EL (cell line): ENCODE results near the gene LEF1.

Experiments
- DNase-seq: peaks from one replicate; pipeline ENCODE4 v3.0.0-alpha.2; 2016

LEF1 gene

DNA sequence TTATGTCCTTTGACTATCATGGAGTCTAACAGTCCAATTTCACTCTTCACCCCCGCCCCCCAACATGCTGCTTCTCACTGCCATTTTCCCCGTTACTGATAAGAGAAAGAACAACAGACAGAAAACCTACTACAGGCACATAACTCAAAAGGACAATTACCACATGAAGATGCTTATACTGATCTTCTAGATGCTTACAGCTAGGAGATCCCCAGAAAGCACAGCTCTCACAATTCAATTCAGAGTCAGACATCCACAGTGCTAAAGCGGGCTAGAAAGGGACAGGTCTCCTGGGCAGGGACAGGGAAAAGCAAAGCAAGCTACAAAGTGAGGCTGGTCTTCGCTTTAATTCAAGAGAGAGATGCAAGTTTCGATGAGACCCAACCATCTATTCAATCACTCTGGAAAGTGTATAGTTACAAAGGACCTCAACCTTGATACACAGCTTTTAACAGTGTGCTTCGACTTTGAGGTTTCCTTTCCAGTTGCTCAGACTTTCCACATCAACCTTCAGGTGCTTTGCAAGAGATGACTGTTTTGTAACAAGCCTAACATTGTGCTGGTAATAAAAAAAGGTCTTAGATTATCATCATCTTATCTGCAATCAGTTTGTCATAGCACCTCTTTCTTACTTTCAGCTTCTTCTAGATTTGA lies 60.9 kb downstream of the LEF1 start:
- DNase-seq: no peak

DNA sequence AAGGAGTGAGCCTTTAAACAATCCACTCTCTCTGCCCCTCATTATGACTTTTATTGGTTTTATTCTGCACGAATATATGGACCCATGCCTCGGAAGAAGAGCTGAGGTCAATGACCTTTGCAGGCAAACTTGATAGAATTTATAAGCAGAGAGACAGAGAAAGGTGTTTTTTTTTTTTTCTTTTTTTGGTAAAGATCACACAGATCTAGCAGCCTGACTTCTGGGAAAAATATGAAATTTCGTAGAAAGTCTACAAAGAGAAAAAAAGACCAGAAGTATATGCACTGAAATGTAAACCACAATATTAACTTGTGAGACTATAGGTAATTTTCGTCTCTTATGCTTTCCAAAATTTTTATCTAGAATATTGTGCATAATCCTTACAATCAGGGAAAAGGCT lies 61.6 kb downstream of the LEF1 start:
- no peak for DNase-seq

DNA sequence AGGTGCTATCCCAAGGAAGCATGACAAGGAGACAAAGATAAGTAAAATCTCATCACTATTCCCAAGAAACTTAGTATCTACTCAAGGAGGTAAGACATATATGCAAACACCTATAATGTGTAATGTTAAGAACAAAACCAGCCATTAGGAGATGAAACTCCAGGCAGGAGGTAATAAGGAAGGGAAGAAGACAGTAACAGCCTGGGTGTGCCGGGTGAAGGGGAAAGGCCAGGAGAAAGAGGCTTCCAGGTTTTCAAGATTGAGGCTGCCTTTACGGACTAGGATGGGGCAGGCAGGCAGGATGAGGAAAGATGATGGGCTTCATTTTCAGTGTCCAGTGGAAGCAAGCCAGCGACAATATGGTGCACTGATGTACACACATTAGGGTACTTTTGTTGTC lies 62.5 kb downstream of the LEF1 start:
- DNase-seq: no peak

DNA sequence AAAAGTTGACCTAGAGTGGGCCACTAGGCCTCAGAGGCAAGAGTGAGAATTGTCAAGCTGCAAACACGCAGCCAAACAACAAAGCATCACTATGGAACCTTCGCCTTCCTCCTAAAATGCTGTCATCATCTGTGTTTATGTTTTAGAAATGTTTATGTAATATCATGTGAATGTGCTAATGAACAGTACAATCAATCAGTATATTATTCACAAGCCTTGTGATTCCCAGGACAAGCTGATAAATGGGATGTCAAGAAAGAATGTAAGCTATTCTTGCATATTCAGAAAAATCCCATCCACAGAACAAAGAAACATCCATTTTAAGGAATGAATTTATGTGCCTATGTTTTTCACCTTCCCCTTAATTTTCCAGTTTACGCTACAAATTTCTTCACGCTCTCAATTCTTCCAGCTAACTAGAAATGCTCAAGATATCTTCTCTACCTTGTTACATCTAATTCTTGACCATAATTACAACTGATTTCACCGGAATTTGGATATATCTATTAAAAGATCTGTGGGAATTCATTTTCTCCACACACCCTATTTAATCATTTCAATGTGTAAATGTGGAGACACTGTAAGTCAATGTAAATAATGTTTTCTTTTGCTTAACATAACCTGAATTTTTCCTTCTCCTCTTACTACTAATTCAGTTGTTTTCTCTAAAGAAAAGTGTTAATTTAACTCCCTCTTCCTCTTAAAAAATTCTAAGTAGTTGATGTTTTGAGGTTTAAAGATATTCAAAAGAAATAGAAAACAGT lies 65.5 kb downstream of the LEF1 start:
- DNase-seq: no peak

DNA sequence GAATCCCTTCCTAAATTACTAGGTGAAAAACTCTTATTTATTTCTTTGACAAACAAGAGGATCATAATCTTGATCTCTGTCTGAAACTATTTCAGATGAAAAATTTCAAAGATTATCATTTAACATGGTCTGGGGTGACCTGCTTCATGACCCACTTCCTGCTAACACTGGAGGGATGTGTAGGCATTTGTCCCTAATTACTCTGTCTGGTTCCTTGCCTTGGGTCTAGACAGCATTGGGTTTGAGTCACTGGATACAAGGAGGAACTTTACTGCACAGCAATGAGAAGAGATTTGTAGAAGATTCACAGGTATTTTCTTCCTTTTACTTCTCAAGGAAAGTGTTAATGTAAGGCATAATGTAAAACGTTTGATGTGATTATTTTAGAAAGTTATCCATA lies 67.9 kb downstream of the LEF1 start:
- no peak for DNase-seq

DNA sequence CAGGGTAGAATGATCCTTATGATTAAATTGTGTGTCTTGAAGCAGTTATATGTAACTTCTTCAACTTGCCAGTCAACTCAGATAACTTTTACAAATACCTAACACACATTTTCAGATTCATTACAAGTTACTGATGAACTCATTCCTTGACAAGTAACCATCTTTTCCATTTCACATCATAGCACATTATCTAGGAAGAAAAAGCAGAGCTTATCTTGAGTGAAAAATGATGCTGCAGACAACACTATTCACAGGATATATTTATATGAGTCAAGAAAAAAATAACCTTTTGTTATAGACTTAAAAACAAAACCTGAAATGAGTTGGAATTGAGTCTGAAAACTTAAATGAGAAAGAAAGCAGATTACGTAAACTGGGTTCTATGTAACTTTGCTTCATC lies 68.9 kb downstream of the LEF1 start:
- DNase-seq: no peak

DNA sequence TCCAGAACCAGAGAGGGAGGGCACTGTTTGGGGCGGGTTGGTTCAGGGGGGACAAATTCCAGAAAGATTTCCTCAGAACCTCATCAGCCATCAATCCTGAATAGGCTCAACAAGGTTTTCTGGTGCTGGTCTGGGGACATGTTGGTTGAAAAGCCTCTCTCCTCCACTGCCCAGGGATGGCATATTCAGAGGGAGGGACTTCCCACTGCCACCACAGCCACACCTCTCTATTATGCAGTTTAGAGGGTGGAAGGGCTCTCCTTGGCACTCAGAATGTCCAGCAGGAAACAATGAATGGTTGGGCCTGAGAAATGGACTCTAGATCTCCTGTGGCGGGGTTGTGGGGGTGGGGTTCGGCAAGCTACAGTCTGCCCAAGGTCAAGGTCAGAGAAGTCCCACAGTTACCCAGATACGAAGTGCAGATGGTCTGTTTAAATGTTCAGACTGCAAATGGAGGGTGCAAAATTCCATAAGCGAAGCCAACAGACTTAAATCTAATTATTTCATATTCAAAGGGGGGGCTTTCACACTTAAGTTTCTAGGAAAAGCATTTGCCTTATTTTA lies 70.7 kb downstream of the LEF1 start:
- no peak for DNase-seq

DNA sequence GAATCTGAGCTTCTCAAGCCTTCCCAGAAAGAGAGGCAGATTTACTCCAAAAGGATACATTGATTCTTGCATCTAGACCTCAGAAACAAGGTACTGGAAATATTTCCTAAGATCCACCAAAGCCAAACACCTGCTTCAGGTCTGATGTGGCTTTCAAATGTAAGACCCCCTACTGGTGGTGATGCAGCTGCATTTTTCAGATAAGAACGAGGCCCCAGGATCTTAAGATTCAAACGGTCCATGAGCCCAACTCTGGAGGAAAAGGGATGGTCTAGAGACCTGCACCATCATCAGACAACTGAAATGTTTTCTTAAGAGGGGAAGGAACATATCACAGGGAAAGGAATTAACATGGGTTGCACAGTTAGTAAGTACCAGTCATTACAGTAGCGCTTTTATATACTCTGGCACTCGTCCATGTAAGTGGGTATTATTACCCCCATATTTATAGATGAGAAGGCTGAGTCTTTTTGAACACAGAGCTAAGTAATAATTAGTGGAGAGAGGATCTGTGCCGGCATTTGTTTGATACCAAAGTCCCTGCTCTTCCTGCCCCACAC lies 73.7 kb downstream of the LEF1 start:
- no peak for DNase-seq

DNA sequence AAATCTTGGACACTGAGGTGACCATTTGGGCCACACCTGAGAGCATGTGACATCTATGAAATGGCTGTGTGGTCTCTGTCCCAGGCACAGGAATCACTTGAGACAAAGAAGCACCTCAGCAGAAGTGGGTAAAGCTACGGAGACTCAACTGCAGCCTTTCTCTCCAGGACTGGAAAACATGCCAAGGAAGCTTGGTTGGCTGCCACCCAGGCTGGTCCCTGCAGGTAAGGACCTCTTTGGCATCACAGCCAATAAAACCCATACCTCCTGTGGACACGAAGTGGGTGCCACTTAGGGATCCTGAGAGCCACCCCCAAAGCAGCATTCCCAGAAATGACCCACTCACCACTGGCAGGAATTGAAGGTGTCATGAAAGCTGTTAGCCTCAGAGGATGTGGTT lies 74.6 kb downstream of the LEF1 start:
- DNase-seq: no peak

DNA sequence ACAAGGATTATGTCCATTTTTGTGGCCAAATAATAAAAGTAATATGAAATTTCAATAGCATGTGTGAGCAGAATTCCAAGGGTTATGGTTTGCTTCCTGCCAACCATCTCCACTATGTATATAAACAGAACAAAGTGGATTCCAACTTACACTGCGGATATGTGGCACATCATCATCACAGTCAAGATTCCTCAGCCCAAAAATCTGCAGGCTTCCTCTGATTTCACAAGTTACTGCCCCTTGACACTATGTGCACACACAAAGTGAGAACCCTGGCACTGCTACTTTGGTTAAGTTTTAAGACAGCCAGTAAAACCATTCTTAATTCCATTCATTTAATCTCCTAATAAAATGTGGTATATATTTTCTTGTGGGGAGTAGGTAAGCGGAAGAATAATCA lies 76.4 kb downstream of the LEF1 start:
- no peak for DNase-seq

DNA sequence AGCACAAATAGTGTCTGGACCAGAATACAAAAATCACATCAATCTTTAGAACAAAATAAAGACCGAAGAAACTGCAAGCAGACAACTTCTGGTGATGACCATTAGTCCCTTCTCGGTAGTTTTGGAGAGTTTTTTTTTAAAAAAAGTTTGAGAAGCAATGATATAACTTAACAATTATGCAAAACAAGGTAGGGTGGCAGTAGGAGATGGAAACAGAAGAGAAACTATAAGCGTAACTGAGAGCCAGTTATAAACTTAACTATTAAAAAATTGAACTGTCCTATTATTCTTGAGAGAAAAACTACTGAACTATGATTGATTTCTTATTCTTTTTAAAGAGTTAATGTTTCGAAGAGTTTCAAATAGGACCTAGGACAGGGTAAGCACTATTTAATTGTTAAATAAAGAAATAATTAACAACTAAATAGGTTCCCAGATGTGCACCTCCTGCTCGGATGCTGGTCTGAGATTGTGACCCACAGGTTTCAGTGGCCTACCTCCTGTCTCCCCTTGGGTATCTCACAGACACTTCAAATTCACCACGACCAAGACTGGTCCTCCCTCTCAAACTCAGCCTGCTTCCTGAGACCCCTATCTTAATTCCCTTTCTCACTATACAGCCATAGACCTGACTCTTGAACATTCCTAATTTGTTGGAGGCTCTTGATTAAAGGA lies 81.3 kb downstream of the LEF1 start:
- no peak for DNase-seq

DNA sequence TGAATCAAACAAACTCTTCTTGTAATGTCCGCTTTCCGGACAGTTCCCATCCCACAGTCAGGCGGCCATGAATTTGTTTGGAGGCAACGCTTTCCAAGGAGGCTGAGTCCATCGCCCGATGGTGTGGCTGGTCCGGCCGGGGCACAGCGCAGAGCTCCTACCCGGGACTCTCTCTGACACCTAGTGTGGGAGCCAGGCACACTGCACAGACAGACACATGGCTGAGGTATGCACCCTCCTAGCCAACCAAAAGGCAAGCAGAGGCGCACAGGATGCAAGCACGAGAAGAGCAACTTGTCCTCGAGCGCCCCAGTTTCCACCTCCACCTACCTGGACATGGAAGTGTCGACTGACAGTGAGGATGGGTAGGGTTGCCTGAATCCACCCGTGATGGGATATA lies 87.5 kb downstream of the LEF1 start:
- no peak for DNase-seq

DNA sequence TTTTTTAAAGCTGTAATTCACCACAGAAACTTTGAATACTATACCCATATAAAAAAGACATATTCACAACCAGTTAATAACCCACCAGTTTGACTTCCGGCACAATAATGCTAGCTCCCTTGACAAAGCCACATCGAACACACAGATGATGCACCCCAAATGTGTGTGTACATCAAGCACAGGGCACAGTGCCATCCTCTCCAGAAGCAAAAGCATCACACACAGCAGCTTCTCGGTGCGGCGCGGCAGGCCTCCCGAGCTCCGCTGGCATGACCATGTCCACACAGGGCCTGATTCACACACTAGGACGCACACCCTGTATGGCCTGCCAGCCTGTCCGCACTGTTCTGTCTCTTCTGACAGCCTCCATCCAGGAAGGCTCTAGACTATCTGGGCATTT lies 88.0 kb downstream of the LEF1 start:
- DNase-seq: no peak

DNA sequence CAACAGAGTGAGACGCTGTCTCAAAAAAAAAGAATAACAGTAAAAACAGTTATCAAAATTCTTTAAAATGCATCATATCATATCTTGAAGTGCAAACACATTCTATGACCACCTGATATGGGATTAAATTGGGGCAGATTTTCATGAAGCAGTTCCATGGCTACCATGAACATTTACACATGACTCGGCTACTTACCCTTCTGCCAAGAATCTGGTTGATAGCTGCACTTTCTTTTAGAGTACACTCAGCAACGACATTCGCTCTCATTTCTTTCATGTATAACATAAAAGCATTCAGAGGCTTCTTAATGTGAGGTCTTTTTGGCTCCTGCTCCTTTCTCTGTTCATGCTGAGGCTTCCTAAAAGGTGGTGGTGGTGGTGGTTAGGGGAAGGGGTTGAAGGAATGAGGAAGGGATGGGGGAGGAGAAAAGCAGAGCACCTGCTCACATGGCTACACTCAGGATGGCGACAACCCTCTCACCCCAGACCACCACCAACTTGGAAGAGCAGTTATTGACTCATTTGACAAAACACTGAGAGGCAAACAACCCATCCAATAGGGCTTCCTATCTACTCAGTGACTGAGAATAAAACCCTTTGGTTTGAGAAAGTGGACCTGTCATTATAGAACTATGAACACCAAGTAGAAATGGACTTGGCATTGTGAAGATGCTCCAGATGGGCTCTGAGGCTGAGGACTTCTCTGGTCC lies 90.6 kb downstream of the LEF1 start:
- DNase-seq: no peak

DNA sequence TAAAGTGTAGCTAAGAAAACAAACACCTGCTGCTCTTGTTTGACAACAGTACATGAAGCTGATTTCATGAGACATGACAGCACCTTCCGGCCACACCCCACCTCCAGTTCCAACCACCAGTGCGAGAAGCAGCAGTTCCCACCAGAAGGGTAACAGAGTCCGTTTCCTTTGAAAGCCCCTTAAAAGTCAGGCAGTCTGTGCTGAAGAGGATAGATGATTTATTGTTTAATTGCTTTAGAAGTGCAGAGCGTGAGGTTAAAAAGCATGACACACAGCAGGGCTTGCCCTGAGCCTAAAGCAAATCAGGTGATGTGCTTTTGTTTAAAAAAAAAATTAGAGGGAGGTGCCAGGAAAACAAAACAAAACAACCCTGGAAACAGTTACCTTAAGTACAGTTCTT lies 96.4 kb downstream of the LEF1 start:
- DNase-seq: no peak

DNA sequence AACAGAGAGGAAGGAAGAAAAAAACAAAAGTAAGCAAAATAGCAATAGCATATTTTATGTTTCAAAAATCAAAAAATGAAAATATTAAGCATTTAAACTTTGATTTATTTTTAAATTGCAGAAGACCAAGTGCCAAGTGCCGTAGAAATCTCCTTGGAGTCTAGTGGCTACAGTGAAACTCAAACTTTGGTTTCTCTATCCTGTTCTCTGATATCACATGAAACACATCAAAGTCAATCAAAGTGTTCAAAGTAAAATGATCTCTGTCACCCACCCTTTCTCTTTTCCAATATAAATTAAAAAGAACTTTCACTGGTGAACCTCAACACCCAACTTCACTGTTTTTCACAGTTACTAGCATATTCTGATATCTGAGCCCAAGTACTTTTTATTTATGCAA lies 98.0 kb downstream of the LEF1 start:
- DNase-seq: no peak

DNA sequence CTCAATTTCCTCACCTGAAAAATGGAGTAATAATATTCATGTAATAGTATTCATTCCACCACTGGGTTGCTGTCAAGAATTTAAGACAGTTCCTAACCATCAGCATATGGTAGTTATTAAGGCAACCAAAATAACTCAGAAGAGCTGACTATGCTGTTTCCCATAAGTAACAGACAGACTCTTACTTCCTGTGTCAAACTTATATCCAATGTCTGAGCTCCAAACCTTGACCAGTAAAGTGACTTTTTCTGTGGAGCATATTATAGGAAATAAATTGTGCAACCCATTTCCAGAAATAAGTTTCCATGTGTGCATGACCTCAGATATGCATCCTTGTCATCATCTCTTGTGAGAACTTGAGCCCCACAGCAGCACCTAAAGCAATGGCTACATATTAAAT lies 100.3 kb downstream of the LEF1 start:
- no peak for DNase-seq

DNA sequence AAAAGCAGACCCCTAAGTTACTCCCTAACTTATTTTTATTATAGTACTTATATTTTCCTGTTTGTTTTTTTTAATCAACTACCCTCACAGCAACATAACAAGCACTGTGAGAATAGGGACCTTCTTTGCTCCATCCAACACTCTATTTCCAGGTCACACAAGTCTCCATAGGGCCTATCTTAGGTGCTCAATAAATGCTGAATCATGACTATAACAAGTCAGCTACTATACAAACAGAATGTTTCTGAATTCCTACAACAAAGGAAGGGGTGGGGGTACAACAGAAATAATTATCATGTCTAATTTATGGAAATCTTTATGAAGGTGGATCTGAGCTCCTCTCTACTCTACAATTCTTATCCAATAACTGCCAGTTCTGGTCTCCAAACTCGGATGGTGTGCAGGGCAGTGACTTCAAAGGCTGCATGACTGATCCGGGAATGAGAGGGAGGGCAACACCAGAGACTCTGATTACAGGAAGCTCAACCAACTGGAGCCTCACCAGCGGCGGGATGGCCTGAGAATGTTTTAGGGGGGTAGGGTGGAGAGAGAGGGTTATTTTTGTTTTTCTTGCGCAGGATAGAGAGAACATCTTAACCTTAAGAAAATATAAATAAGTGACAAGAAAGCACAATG lies 107.9 kb downstream of the LEF1 start:
- no peak for DNase-seq

DNA sequence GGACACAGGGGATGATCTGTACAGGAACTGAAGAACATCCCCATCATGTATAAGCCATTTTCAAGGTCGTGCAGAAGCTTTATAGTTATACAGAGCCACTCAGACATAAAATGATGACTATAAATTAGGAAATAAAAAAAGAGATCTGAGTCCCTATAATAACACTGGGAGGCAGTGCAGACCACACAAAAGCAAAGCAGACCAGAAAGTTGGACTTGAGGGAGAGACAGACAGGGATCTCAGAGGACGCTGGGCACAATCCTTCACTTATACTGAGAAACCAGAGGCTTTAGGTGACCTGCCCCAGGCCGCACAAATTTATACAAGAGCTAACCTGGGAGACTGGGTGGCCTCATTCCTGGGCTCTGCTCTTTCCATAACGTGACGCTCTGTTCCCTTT lies 108.6 kb downstream of the LEF1 start:
- peak; percentile 32 for DNase-seq

DNA sequence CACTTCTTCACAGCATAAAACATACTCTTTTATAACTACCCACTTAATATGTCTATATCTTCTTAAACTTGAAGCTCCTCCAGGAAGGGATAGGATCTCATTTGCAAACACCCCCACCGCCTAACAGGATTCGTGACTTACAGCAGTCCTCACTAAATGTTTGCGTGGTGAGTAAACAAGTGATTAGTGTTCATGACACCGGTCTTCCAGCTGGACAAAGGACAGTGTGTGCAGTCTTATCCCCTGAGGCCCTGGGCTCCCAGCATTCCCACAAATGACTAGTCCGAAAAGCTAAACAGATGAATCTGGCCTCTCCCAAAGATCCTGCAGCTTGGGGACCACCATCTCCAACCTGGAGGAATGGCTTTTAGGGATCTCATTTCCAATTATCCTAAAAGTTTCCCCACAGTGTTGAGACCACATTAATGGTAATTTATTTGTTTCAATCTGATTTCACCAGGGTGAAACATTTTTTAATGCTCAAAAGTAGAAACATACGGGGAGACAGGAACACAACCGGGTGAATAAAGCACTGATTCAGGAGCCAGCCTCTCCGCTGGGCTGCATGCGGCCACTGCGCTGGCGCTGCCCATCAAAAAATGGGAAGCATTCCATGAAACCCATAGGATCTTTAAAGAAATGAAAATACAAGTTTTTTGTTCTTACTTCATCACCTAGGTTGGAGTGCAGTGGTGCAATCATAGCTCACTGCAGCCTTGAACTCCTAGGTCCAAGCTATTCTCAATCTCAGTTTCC lies 109.9 kb downstream of the LEF1 start:
- peak; percentile 92 for DNase-seq

DNA sequence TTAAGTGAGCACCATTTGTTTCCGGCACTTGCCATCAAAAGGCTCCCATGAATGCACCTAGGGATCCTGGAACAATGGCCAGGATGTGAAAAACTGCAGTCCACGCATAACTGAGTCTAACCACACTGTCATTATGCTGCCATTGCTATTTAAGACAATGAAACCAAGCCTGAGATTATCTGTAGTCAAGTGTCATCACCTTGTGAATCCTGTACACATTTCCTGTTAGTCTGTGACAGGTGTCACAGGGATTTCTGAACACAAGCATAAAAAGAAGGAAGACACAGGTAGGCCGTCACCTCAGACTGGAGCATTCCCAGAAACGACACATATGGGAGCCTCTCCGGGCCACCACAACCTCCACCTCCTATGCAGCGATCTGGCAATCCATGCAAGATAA lies 112.3 kb downstream of the LEF1 start:
- DNase-seq: no peak

DNA sequence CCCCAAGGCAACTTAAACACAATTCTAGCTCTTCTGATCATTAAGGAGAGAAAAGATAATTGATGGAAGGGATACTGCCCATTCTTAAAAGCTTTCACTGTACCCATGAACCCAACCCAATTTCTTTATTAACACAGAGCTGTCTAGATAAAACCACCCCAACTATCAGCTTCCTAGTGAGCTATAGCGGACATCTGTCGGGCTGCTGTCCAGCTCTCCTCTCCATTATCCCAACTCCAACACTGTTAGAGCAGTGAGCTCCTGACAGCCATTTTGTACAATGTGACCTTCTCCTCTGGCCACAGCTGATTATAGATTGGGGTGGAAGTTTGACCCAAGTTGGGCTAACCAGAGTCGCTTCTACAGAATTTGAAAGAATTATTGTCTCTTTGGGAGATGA lies 112.9 kb downstream of the LEF1 start:
- no peak for DNase-seq
